CD1c-positive myeloid dendritic cell (primary cell): ENCODE measurements around the gene TTR.

Experiments used
- DNase-seq: peaks from one replicate; pipeline ENCODE4 v3.0.0-alpha.2; 2016; ENCODE audit errors: extremely low spot score

The TTR gene

GRCh38 chr18:31579375-31579774, 12.3 kb upstream of the TTR start:
- no peak for DNase-seq

- DNase-seq = no peak
Measured at GRCh38 chr18:31581498-31582197, 10.0 kb upstream of the TTR start.

GRCh38 chr18:31583185-31583854, 8.4 kb upstream of the TTR start:
- DNase-seq = no peak

GRCh38 chr18:31585991-31586390, 5.7 kb upstream of the TTR start:
- DNase-seq = no peak

GRCh38 chr18:31586616-31587015, 5.1 kb upstream of the TTR start:
- no peak for DNase-seq

GRCh38 chr18:31587529-31587928, 4.1 kb upstream of the TTR start:
- DNase-seq = no peak

GRCh38 chr18:31590570-31590969, 1.1 kb upstream of the TTR start:
- DNase-seq = no peak

- no peak for DNase-seq
Measured at GRCh38 chr18:31591113-31591512, 564 bp upstream of the TTR start.

- no peak for DNase-seq
Measured at GRCh38 chr18:31592506-31593157, 955 bp downstream of the TTR start.

- DNase-seq = no peak
Measured at GRCh38 chr18:31595121-31595771, 3.6 kb downstream of the TTR start.

GRCh38 chr18:31596081-31596872, 4.6 kb downstream of the TTR start:
- DNase-seq = no peak

- DNase-seq = no peak
Measured at GRCh38 chr18:31598021-31598805, 6.5 kb downstream of the TTR start.

GRCh38 chr18:31603315-31603714, 11.6 kb downstream of the TTR start:
- DNase-seq = no peak

- DNase-seq = no peak
Measured at GRCh38 chr18:31606265-31606664, 14.6 kb downstream of the TTR start.

- DNase-seq = no peak
Measured at GRCh38 chr18:31607384-31607783, 15.7 kb downstream of the TTR start.

GRCh38 chr18:31609886-31610285, 18.2 kb downstream of the TTR start:
- DNase-seq = no peak

GRCh38 chr18:31610286-31611205, 18.9 kb downstream of the TTR start:
- DNase-seq = no peak

- DNase-seq = no peak
Measured at GRCh38 chr18:31611511-31611910, 19.8 kb downstream of the TTR start.

GRCh38 chr18:31612124-31612523, 20.4 kb downstream of the TTR start:
- no peak for DNase-seq

- no peak for DNase-seq
Measured at GRCh38 chr18:31614044-31614443, 22.4 kb downstream of the TTR start.
